NOMO-1 treated with dmso at 0.1 percent for 144 hours (cell line): ENCODE data around the gene EHD4.
A peak's percentile ranks its signal among the peaks of the same experiment; 100 is the strongest.

Source experiments
- DNase-seq: peaks from one replicate; lab custom pipeline; 2025; ENCODE audit not compliant: unreplicated experiment; lab: John Stamatoyannopoulos, UW

Gene EHD4

GRCh38 chr15:41981371-41982132, 9.2 kb upstream of the EHD4 start:
- DNase-seq = no peak

DNA sequence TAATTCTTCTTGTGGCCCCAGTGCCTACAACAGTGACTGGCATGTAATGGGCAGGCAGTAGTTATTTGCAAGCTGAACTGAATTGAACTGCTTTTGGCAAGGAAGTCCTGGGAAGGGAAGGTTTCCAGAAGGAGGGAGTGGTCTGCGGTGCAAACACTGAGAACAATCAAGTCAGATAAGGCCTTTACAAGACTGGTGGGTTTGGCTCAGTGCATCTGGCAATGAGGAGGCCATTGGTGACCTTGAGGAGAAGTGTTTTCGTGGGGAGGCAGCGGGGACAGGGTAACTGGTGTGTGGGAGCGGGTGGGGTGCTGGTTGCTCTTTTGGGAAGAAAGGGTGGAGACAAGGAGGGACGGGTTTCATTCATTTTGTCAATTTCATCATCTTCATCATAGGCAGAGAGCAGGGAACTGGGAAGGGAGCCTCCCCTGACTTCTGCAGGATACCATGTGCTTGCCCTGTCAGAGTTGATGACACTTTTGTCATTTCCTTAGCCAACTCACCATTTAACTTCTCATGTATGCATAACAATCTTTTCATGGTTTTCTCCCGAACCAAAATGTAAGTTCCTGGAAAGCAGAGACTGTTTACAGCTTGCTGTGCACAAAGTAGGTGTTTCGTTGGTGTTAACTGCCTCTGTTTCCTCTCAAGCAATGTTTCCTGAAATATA, 8.4 kb upstream of the EHD4 start:
- DNase-seq = no peak

DNA sequence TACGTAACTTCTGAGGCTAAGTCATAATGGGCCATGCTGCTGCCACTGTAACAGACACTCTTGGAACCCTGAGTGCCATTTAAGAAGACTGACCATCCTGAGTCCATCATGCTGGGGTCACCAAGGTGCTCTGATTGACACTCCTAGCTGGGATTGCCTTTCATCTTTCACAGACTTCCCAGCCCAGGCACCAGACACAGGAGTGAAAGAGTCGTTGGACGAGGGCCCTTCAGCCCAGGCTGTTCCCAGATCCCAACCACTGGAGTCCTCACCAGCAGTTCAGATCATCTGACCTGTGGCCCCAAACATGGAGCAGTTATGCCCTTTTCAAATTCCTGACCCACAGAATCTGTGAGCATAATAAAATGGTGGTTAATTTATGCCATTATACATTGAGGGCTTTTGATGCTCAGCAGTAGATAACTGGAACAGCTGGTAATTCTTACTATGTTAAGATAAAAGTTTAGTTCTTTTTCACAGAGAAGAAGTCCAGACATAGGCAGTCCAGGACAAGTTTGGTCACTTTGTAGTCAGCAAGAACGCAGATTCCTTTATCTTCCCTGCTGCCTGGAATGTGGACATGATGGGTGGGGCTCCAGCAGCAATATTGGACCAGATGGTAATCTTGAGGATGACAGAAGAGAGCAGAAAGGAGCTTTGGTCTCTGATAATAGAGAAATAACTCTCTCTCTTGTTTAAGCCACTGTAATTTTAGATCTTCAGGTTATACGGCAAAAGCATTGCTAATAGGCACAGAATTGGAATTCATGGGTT, 7.3 kb upstream of the EHD4 start:
- no peak for DNase-seq

DNA sequence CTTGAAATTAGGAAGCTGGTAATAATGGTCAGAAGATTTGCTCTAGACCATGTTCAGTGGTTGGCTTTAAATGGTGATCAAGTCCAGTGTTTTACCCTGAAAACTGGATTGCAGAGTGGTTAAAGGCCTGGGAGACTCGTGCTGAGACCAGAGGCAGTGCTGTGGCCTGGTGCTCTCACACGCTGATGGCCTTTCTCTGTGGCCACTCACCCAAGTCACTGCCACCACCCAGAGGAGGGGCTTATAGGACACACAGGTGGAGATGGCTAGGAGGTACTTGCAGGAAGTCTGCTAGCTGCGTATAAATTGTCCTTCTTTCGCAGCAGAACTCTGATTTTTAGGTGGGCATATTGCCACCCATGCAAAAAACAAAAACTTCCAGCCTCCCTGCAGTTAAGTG, 6.2 kb upstream of the EHD4 start:
- DNase-seq = no peak

- no peak for DNase-seq
Observed at GRCh38 chr15:41977757-41978383, 5.5 kb upstream of the EHD4 start.

GRCh38 chr15:41975669-41976068, 3.3 kb upstream of the EHD4 start:
- no peak for DNase-seq

DNA sequence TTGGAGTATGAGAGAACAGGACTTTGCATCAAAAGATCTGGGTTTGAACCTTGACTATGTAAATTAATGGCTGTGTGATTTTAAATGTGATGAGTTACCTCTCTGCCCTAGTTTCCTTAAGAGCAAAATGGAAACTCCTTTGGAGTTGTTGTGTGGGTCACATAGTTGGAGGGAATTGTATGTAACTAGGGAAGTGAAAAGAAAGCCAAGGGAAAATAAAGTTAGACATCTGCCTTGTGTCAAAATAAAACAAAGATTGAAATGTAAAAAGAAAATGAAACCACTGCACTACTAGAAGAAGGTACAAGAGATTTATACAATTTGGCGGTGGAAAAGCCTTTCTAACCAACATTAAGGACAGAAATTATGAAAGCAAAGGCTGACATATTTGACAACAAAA, 1.7 kb upstream of the EHD4 start:
- DNase-seq = no peak

GRCh38 chr15:41971895-41972252, 483 bp downstream of the EHD4 start:
- DNase-seq = no peak

DNA sequence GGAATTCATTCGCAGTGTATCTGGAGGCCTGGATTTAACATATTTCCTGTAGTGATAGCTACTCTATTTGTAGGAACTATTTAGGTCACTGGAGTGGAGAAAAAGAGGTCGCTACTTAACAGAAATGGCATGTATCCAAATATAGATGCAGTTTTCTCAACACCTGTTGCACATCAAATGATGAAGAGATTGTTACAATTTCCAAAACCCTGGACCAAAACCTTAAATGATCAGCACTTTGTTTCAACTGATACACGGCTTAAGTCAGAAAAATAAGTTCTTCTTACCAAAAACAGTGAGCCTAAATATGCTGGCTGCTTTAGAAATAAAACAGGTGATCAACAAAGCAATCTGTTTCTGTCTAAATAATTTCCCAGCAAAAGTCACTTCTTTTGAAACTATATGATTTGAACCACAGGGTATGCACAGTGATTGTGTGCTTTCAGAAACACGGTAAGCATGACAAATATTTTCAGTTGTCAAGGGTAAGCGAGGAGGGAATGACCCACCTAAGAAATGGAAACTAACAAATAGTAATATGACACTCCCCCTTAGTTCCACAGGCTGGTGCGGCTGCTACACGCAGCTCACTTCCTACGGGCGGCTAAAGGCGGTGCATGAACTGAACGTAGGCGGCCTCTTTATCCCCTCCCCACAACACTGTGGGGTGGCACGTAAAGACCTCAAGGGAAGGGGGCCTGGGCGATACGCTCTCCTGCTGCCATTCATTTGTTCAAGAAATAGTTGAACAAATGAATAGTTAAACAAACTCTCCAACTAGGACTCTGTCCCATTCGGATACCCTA, 1.1 kb downstream of the EHD4 start:
- DNase-seq = peak; percentile 53

GRCh38 chr15:41970456-41970855, 1.9 kb downstream of the EHD4 start:
- DNase-seq = no peak

DNA sequence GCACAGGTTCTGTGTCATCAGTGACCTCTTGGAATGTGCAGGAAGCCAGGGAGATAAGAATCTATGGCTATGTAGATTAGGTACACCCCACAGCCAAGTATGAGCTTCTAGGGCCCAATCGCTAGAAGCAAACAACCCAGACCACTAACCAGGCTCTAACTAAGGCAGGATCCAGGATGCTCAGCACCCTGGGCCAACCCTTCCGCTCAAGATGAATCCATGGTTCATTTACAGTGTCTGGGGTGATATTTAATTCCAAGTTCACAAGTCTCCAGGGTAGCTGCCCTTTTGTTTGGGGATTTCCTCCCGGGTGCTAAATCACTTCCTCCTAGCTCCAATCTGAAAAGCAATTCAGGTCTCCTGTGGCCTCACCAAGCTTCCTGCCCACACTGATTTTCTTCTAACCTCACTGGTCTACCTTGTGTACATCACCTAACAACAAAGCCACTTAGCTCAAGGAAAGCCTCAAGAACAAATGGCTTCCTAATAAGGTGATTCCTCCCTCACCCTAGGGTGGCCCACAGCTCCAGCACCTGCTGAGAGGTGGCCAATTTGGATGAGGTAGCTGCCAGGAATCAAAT, 2.4 kb downstream of the EHD4 start:
- no peak for DNase-seq

GRCh38 chr15:41968701-41969100, 3.7 kb downstream of the EHD4 start:
- DNase-seq = peak; percentile 22

DNA sequence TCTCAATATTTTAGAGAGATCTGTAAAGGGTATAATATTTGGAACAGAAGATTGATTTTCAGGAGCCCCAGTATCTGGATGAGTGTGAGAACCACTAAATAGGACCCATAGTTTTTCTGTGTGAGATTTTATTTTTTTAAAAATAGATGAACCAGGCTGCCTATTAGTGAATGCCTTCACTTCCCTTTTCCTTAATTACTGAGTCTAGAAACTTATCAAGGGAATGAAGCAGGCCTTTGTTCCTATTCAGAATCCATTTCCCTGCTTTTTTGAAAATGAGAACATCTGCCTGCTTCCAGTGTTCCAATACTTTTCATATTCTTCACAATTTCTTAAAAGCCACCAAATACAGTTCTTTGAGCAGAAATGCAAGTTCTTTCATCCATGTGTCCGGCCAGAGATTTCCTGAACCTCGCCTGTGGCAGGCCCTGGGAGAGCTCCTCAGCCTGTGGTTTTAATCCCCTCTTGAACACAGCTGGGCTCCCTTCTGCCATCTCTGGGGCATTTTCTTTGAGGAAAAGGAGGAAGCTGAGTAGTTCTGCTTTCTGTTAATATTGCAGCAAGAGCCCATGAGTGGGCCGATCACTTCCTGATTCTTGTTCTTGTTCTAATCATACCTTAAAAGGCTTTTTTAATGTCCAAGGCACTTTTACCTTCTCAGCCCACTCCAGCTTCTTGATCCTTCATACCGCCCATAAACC, 4.7 kb downstream of the EHD4 start:
- DNase-seq = peak; percentile 80

DNA sequence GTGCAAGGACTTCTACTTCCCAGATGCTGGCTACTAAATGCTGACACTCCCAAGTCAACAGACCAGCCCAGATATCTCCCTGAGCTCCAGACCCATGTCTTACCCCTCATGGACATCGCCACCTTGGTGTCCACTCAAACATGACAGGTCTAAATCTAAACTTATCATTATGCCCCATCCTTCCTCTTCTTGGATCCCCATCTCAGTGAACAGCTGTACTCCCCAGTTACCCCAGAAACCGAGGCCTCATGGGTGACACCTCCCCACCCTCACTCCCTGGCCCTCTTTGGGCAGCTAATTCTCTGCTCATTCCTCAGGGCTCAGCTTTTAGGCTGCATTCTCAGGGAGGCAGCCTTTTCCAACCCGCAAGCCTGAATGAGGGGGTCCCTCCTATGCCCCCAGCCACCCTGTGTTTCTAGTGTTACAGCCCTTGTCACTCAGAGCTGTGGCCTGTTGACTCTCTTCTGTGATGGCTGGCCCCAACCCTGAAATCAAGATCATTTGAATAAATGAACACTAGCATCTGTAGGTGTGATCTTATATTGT, 5.4 kb downstream of the EHD4 start:
- no peak for DNase-seq

GRCh38 chr15:41966414-41966812, 5.9 kb downstream of the EHD4 start:
- no peak for DNase-seq

- DNase-seq = no peak
Observed at GRCh38 chr15:41965441-41966413, 6.6 kb downstream of the EHD4 start.

- DNase-seq = no peak
Observed at GRCh38 chr15:41961595-41962202, 10.7 kb downstream of the EHD4 start.

- no peak for DNase-seq
Observed at GRCh38 chr15:41961001-41961518, 11.3 kb downstream of the EHD4 start.
